Measurements from ENCODE around the gene OSBPL8. TPM values are rescaled to one million over a fixed set of nuclear protein-coding genes. Genes with fewer than 3 reads are reported as not detected.

The OSBPL8 gene
- total and polyA plus RNA-seq, 2 donors (not counting 1 experiment from before 2014, with no cell fraction given): 11.1 to 112 TPM

DNA sequence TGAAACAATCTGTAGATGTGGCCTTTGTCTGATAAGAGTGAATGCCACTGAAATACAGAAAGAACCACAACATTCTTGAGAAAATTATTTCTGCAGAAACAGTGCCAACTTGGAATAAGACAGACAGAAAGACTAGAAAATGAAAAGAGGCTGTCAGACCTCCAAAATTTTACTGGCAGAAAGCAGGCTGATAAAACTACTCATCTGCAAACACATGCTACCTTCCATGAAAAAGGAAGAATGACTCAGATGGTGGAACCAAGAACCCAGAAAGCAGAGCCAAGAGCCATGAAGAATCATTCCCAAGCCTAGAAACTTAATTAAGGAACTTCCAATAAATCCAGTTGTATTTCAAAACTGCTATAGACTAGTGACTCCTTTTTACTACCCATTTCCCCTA is 31.9 kb upstream of the OSBPL8 start:
- no peak for TF ChIP-seq EZH2 (IDR thresholded peaks at IDR 0.05; ENCODE audit: borderline replicate concordance, insufficient read depth, low read depth, low read length, poor library complexity, severe bottlenecking)
- TF ChIP-seq, protein P1, sequence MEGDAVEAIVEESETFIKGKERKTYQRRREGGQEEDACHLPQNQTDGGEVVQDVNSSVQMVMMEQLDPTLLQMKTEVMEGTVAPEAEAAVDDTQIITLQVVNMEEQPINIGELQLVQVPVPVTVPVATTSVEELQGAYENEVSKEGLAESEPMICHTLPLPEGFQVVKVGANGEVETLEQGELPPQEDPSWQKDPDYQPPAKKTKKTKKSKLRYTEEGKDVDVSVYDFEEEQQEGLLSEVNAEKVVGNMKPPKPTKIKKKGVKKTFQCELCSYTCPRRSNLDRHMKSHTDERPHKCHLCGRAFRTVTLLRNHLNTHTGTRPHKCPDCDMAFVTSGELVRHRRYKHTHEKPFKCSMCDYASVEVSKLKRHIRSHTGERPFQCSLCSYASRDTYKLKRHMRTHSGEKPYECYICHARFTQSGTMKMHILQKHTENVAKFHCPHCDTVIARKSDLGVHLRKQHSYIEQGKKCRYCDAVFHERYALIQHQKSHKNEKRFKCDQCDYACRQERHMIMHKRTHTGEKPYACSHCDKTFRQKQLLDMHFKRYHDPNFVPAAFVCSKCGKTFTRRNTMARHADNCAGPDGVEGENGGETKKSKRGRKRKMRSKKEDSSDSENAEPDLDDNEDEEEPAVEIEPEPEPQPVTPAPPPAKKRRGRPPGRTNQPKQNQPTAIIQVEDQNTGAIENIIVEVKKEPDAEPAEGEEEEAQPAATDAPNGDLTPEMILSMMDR (IDR thresholded peaks at IDR 0.05): no peak
- POLR2A ChIA-PET: no interaction called here

DNA sequence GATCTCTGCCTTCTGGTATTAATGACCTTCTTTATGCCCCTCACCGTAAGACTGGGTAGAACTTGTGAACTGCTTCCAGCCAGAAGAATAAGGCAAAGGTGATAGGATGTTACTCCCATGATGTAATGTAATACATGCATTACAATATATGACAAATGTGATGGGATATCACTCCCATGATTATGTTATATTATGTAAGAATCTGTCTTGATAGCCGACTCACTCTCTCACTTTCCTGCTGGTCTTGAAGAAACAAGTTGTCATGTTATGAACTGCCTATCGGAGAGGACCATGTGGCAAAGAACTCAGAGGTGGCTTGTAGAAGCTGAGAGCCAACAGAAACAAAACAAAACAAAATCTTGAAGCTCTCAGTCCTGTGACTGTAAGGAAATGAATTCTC is 30.6 kb upstream of the OSBPL8 start:
- H3K27me3 ChIP-seq (replicated peaks in 1 of 4; ENCODE audit: control extremely low read depth in 1 of 4, control insufficient read depth in 3 of 4, insufficient read depth in 4 of 4, low read length in 3 of 4): no peaks in the 10 kb centered on the region
- H3K9ac ChIP-seq (ENCODE audit: low read length): no peak overlapping the region
- H3K4me1 ChIP-seq (ENCODE audit: control insufficient read depth in 2 of 2, insufficient read depth in 2 of 2, low read length in 2 of 2): no peaks in the 10 kb centered on the region
- H4K20me1 ChIP-seq (ENCODE audit: control insufficient read depth, insufficient read depth, low read length, poor library complexity, severe bottlenecking): no peaks in the 10 kb centered on the region
- TF ChIP-seq, protein P1 (IDR thresholded peaks at IDR 0.05): no peak
- TF ChIP-seq EZH2 (IDR thresholded peaks at IDR 0.05; ENCODE audit: borderline replicate concordance, insufficient read depth, low read depth, low read length, poor library complexity, severe bottlenecking): no peak
- ATAC-seq (ENCODE audit: low read depth) (no peak), DNase-seq (no peak)
- ChIA-PET POLR2A (no interaction called here), CTCF (interaction anchor here (0.9 kb wide), 1 partner anchor 1064 kb away, joined by 3 read pairs; no protein-coding TSS in a partner anchor)
- H3K27ac ChIP-seq (ENCODE audit: low read length in 2 of 2): no peak overlapping the region
- H3K4me3 ChIP-seq (ENCODE audit: control extremely low read depth in 1 of 5, extremely low read depth in 1 of 5, insufficient read depth in 1 of 5, low read depth in 2 of 5, low read length in 4 of 5): no peak overlapping the region
- intact Hi-C loops (cut with micrococcal nuclease): no loop called here
- H3K27me3 Mint-ChIP-seq: no peaks in the 10 kb centered on the region
- no peaks in the 10 kb centered on the region for H3K9me3 Mint-ChIP-seq (ENCODE audit: insufficient read depth)
- H3K4me1 Mint-ChIP-seq: peaks cover 1% of the 10 kb centered on the region
- H2AFZ ChIP-seq (ENCODE audit: insufficient read depth, low read depth, low read length, poor library complexity, severe bottlenecking): no peak overlapping the region
- no peak overlapping the region for H3K4me2 ChIP-seq (replicated peaks; ENCODE audit: low read depth, low read length, poor library complexity, severe bottlenecking)
- whole genome bisulfite sequencing (ENCODE audit: insufficient coverage): no CpG with 5 or more reads among the region's 3 CpGs
- H3K79me2 ChIP-seq (ENCODE audit: control insufficient read depth, insufficient read depth, low read length): no peaks in the 10 kb centered on the region
- H3K36me3 ChIP-seq (replicated peaks in 1 of 2; ENCODE audit: control extremely low read depth in 1 of 2, control insufficient read depth in 1 of 2, extremely low read depth in 1 of 2, insufficient read depth in 2 of 2, low read length in 1 of 2): no peaks in the 10 kb centered on the region
- H3K27ac Mint-ChIP-seq: no peak overlapping the region
- H3K4me3 Mint-ChIP-seq: no peak overlapping the region
- no peaks in the 10 kb centered on the region for H3K9me3 ChIP-seq (ENCODE audit: control extremely low read depth in 1 of 3, control insufficient read depth in 2 of 3, insufficient read depth in 1 of 3, low read length in 2 of 3)

More for the DNA sequence above, 31.9 kb upstream of the OSBPL8 start:
- peaks cover 1% of the 10 kb centered on the region for H3K4me1 Mint-ChIP-seq
- no peak overlapping the region for H2AFZ ChIP-seq (ENCODE audit: insufficient read depth, low read depth, low read length, poor library complexity, severe bottlenecking)
- no peaks in the 10 kb centered on the region for H3K27me3 Mint-ChIP-seq
- H3K9me3 Mint-ChIP-seq (ENCODE audit: insufficient read depth): no peaks in the 10 kb centered on the region
- no peaks in the 10 kb centered on the region for H3K9me3 ChIP-seq (ENCODE audit: control extremely low read depth in 1 of 3, control insufficient read depth in 2 of 3, insufficient read depth in 1 of 3, low read length in 2 of 3)
- H3K4me3 Mint-ChIP-seq: no peak overlapping the region
- H3K79me2 ChIP-seq (ENCODE audit: control insufficient read depth, insufficient read depth, low read length): no peaks in the 10 kb centered on the region
- no peaks in the 10 kb centered on the region for H3K36me3 ChIP-seq (replicated peaks in 1 of 2; ENCODE audit: control extremely low read depth in 1 of 2, control insufficient read depth in 1 of 2, extremely low read depth in 1 of 2, insufficient read depth in 2 of 2, low read length in 1 of 2)
- H3K4me2 ChIP-seq (replicated peaks; ENCODE audit: low read depth, low read length, poor library complexity, severe bottlenecking): no peak overlapping the region
- no peaks in the 10 kb centered on the region for H4K20me1 ChIP-seq (ENCODE audit: control insufficient read depth, insufficient read depth, low read length, poor library complexity, severe bottlenecking)
- no peak overlapping the region for H3K27ac Mint-ChIP-seq
- intact Hi-C loops (cut with micrococcal nuclease): no loop called here
- no peak overlapping the region for H3K27ac ChIP-seq (ENCODE audit: low read length in 2 of 2)
- H3K4me1 ChIP-seq (ENCODE audit: control insufficient read depth in 2 of 2, insufficient read depth in 2 of 2, low read length in 2 of 2): no peaks in the 10 kb centered on the region
- no peak overlapping the region for H3K4me3 ChIP-seq (ENCODE audit: control extremely low read depth in 1 of 5, extremely low read depth in 1 of 5, insufficient read depth in 1 of 5, low read depth in 2 of 5, low read length in 4 of 5)
- CTCF ChIA-PET: no interaction called here
- H3K27me3 ChIP-seq (replicated peaks in 1 of 4; ENCODE audit: control extremely low read depth in 1 of 4, control insufficient read depth in 3 of 4, insufficient read depth in 4 of 4, low read length in 3 of 4): no peaks in the 10 kb centered on the region
- no peak overlapping the region for H3K9ac ChIP-seq (ENCODE audit: low read length)
- DNase-seq (no peak), ATAC-seq (ENCODE audit: low read depth) (no peak)

Data from B cell (primary cell).